Stimulated activated CD4-positive, alpha-beta T cell treated with anti-CD3 and anti-CD28 coated beads, Interleukin-4, amount 100 ng/mL, for 4 hours (primary cell): ENCODE measurements around the gene EML5.

ENCODE experiments used
- DNase-seq, 2 experiments: peaks; one replicate each; pipeline ENCODE4 v3.0.0-alpha.2; 2020

Gene EML5

DNA sequence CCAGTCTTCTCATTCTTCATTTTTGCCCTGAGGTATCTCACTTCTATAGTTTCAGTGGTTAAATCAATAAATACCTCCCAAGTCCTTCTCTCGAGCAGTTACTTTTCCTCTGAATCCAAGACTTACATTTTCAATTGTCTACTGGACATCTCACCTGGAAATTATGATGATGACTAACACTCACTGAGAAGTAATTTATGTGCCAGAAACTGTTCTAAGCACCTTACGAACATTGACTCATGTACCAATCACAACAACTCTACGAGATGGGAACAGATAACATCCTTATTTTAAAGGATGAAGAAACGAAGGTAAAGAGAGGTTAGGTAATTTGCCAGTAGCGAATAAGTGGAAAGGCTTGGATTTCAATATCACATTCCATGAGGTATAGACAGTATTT, 94.1 kb downstream of the EML5 start:
- no peak for DNase-seq

DNA sequence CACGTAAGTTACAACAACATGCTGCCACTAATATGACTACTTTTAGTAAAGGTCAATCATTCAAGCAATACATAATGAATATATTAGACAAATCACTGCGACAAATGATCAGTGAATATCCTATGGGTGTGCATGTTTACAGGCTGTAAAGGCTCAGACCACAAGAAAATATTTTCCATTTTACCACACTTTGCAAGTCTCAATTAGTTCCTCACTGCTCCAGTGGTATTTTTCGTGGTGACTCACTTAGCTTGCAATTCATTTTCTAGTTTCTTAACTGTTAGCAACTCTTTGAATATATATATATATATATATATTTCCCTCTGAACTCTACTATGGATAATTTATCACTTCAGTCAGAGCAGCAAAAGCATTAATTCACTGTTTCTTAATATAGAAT, 96.9 kb downstream of the EML5 start:
- no peak for DNase-seq

- DNase-seq, result no peak
Measured at GRCh38 chr14:88688386-88688785, 104.4 kb downstream of the EML5 start.

DNA sequence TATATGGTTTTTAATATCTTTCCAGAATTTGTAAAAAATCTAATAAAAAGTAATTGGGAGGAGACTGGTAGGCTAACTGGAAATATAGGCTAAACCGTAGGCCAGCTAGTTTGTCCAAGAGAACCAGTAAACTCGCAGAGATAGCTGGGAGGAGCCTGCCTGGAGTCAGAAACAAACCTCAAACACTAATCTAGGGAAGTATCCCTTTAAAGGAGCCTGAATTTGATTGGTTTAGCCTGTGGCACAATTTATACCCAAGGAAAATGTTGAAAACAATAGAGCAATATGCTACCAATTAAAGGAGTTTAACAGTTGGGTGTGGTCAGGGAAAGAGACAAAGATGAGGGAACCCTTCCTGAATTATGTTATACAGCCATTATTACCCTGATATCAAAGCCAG, 109.6 kb downstream of the EML5 start:
- no peak for DNase-seq

DNA sequence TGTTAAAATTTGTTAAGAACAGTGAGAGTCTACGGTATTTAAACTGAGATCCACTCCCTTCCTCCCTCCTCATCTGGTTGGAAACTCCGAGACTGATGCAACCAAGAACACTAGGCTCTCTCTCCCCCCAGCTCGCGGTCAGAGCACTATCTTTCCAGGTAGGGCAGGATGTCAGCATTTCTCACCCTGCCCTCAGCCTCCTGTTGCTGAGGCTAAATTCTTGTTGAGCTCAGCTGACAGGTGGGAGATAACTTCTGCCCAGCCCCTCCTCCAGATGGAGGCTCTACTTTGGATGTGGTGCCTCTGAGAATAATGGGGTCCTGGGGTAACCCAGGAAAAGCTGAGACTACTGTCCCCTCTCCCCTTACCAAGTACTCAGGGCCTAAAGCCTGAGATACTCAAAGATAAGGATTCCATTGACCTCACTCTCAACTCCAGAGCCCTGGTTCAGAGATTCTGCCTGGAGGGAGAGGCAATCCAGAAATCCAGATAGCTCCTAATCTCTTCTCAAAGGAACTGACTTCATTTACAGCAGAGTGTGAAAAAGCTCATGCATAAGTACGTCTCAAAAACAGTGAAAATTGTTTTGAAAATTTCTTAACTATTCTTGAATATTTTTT, 110.1 kb downstream of the EML5 start:
- no peak for DNase-seq

GRCh38 chr14:88681755-88682494, 110.8 kb downstream of the EML5 start:
- DNase-seq, result no peak

GRCh38 chr14:88669346-88669745, 123.4 kb downstream of the EML5 start:
- no peak for DNase-seq

DNA sequence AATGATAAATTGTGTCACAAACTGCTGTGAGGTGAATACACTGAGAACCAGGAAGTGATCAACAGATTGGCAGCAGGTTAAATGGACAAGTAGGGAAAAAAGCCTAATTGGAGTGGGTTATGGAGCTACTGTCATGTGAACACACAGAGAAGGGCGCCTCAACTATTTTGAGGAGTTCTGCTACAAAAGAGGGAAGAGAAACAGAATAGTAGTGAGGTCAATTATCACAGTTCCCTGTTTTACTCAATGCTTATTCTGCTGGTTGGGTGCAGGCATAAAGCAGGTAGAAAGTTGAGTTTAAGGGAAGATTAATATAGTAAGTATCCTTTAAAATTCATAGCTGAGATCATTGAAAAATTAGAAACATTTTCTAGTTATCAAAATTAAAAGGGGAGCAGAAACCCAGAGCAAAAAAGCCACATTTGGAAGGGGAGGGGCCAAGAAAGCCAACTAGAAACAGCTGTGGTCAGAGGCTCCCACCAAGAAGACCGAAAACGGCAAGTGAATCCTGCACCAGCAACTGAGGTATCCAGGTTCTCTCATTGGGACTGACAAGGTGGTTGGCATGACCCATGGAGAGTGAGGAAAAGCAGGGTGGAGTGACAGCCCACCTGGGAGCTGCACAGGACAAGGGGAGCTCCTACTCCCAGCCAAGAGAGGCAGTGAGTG, 124.2 kb downstream of the EML5 start:
- no peak for DNase-seq

DNA sequence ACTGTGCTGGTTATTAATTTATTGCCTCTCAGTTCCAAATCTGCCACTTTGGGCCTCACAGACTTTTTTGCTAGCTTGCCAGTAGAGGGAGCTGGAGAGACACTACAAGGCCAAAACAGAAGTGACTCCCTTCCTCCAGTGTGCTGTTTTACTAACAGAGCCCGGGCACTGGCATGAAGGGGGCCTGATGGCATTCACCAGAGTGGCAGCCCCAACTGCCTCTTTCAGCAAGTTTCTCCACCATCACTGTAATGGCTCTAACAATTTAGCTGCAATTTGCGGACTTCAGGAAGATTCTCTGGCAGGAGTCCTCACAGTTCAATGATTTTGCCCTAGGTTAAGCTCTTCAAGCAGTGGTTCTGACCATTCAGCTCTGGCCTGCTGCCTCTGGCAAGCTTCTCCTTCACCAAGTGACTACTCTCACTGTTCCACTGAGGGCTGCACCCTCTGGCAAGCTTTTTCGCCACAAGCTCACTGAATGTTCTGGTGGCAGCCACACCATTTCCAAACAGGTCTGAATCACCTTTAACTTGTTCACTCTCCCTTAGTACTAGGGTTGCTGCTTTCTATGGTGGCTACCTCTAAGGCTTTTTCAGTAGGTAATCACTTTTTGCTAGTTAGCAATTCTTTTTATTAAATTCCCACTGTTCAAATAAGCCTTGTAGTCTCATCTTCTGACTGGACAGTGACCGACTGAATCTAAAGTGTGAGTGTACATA, 125.0 kb downstream of the EML5 start:
- peak; percentile 4 to 35 for DNase-seq

- DNase-seq, result no peak
Measured at GRCh38 chr14:88660056-88660455, 132.7 kb downstream of the EML5 start.

DNA sequence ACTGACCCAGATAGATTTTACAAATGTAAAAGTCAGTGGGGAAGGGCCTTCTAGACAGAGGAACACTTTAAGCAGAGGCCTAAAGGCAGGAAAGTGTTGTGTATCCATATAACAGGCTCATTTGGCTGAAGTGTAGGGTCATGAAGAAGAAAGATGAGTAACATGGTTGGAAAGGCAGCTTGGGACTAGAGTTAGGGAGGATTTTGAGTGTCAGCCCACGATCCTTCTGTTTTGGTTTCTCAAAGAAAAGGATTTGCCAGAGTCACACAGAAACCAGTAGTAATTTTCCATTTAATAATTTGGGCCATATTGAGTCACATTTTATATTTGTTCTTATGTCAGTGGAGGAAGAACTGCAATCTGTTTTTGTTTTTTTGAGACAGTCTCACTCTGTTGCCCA, 153.5 kb downstream of the EML5 start:
- no peak for DNase-seq

- no peak for DNase-seq
Measured at GRCh38 chr14:88632512-88632911, 160.2 kb downstream of the EML5 start.

GRCh38 chr14:88631091-88631490, 161.7 kb downstream of the EML5 start:
- no peak for DNase-seq

DNA sequence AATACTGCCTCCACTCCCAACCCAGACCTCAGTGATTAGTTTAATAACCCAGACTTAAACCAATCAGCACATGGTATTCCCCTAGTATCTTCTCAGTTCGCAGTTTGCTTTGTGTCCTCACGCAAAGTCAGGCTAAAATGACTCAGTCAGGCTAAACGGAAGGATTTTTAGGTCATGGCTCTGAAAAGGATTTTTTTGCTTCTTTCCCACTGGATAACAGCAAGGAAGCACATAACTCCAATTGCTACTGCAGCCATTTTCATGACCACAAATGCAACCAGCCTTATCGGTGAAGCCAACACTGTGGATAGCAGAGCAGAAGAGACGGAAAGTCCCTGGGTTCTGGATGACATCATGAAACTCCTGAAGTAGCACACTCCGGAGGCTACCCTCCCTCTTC, 162.2 kb downstream of the EML5 start:
- no peak for DNase-seq

GRCh38 chr14:88628462-88628861, 164.3 kb downstream of the EML5 start:
- DNase-seq, result no peak

- no peak for DNase-seq
Measured at GRCh38 chr14:88628033-88628432, 164.7 kb downstream of the EML5 start.

DNA sequence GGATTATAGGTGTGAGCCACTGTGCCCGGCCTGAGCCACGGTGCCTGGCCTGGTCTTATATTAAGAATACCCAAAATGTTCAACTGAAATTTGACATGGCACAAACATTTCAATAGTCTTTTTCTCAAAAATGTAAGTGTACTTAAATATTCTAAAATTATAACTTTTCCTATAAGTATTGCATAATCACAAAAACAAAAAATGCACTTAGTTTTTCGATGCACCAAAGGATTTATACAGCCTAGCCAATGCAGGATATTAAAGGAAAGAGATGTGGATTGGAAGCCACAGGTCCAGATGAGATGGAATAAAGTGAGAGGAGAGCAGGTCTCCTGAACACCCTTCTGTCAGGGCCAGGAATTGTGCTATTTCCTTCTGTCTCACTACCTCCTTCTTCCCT, 167.1 kb downstream of the EML5 start:
- DNase-seq, result no peak

- DNase-seq, result no peak
Measured at GRCh38 chr14:88621100-88621499, 171.7 kb downstream of the EML5 start.

DNA sequence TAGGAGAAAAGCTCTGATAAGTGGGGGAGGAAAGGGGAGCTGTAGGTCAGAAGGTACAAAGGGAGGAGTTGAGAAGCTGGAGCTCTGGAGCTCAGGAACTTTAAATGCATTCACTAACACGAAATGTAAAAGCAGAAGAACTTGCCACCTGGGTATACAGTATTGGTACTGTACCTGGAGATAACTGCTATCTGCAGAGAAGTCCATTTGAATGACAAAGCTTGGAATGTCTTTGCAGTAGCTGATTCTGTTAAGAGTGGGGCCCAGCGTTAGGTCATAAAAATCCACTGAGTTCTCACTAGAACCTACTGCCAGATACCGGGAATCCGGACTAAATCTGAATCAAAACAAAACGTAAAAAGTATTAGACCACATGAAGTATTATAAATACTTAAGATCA, 174.3 kb downstream of the EML5 start:
- no peak for DNase-seq

GRCh38 chr14:88617479-88617878, 175.3 kb downstream of the EML5 start:
- DNase-seq, result no peak

DNA sequence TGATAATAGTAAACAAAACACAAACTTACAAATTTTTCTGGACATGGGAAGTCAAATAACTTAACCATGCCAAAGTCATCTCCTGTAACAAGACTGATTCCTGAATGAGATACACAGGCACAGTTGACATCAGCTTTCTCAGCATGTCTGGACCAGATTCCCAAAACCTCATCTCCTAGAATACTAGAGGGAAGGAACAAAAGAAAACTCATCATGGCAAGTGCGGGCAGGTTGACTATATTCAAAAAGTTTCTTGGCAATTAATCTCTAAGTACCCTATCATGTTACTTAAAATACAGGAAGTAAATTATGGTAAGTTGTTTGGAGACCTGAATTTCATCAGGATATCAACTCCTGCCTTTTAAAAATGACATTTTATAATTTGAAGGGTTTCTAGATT, 176.1 kb downstream of the EML5 start:
- no peak for DNase-seq

DNA sequence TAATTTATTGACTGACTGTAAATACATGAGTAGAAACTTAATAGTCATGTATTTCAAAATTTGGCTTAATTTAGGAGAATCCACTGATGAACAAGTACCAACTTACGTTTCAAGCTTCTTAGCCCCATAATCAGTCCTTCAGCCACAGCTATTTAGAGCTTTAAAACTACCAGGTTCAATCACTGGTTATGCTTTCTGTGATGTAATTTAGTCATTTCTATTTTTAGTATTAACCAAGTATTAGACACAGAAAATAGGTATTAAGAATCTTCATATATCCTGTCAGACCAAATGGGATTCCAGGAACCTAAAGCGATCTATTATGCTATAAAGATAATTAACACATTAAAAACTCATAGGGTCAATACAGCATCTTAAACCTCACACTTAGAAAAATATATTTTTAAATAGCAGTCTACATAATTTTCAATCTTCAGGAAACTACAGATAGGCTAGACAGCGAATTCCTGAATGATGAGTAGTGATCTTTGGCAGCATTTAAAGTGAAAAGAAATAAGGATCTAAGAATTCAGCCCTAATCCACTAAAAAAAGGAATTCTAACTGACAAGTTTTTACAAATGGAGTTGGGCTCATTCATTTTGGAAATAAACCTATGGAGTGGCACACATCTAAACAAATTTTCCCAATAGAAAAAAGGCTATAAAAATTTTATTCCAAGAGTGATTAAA, 178.4 kb downstream of the EML5 start:
- no peak for DNase-seq

- DNase-seq, result no peak
Measured at GRCh38 chr14:88613552-88614010, 179.2 kb downstream of the EML5 start.
